Measurements from ENCODE around the gene TLCD3B.

The TLCD3B gene

GRCh38 chr16:30070490-30070889, 39.4 kb upstream of the TLCD3B start:
- TF ChIP-seq POLR2AphosphoS5 (IDR thresholded peaks at IDR 0.05; ENCODE audit: low read depth): peak; percentile 41
- TF ChIP-seq GABPA (IDR thresholded peaks at IDR 0.05; ENCODE audit: low read depth): no peak
- DNase-seq (ENCODE audit: low read depth in 1 of 2, low spot score in 1 of 2): no peak
- no peak overlapping the region for H3K27ac ChIP-seq (replicated peaks)
- no peak overlapping the region for H3K4me3 ChIP-seq (replicated peaks; ENCODE audit: insufficient read depth, low read length)
- H3K27me3 ChIP-seq (ENCODE audit: insufficient read depth, poor library complexity, severe bottlenecking): no peaks in the 10 kb centered on the region

GRCh38 chr16:30069611-30070462, 38.8 kb upstream of the TLCD3B start:
- peak; percentile 28; the same call in 1 of the 2 replicates for TF ChIP-seq POLR2AphosphoS5 (IDR thresholded peaks at IDR 0.05; ENCODE audit: low read depth)
- TF ChIP-seq SPI1 (IDR thresholded peaks at IDR 0.05; ENCODE audit: borderline replicate concordance, low read depth): no peak
- Histone ChIP-seq H3K27me3 (ENCODE audit: insufficient read depth, poor library complexity, severe bottlenecking) (no peaks in the 10 kb centered on the region), H3K27ac (replicated peaks) (no peak overlapping the region), H3K4me3 (replicated peaks; ENCODE audit: insufficient read depth, low read length) (no peak overlapping the region)
- peak in 1 of 2 experiments; percentile 78 for DNase-seq (ENCODE audit: low read depth in 1 of 2, low spot score in 1 of 2)

- Histone ChIP-seq H3K4me3 (replicated peaks; ENCODE audit: insufficient read depth, low read length) (no peak overlapping the region), H3K27me3 (ENCODE audit: insufficient read depth, poor library complexity, severe bottlenecking) (no peaks in the 10 kb centered on the region), H3K27ac (replicated peaks) (no peak overlapping the region)
- TF ChIP-seq POLR2AphosphoS5 (IDR thresholded peaks at IDR 0.05; ENCODE audit: low read depth): peak; percentile 26; the same call in 1 of the 2 replicates
- no peak for TF ChIP-seq GABPA (IDR thresholded peaks at IDR 0.05; ENCODE audit: low read depth)
- TF ChIP-seq CTCF (IDR thresholded peaks at IDR 0.05; ENCODE audit: insufficient read depth, low read length): peak; percentile 47
- TF ChIP-seq SPI1 (IDR thresholded peaks at IDR 0.05; ENCODE audit: borderline replicate concordance, low read depth): no peak
- peak; percentile 43 to 69 for DNase-seq (ENCODE audit: low read depth in 1 of 2, low spot score in 1 of 2)
Observed at GRCh38 chr16:30068750-30069610, 37.9 kb upstream of the TLCD3B start.

GRCh38 chr16:30068333-30068732, 37.3 kb upstream of the TLCD3B start:
- TF ChIP-seq GABPA (IDR thresholded peaks at IDR 0.05; ENCODE audit: low read depth): no peak
- TF ChIP-seq SPI1 (IDR thresholded peaks at IDR 0.05; ENCODE audit: borderline replicate concordance, low read depth): no peak
- no peak for TF ChIP-seq REST (IDR thresholded peaks at IDR 0.05; ENCODE audit: insufficient replicate concordance, low read depth)
- no peak for TF ChIP-seq CTCF (IDR thresholded peaks at IDR 0.05; ENCODE audit: insufficient read depth, low read length)
- TF ChIP-seq POLR2AphosphoS5 (IDR thresholded peaks at IDR 0.05; ENCODE audit: low read depth): no peak
- H3K27ac ChIP-seq (replicated peaks): no peak overlapping the region; the same call in 1 of the 2 replicates
- DNase-seq (ENCODE audit: low read depth in 1 of 2, low spot score in 1 of 2): no peak
- no peak overlapping the region for H3K4me3 ChIP-seq (replicated peaks; ENCODE audit: insufficient read depth, low read length)
- H3K27me3 ChIP-seq (ENCODE audit: insufficient read depth, poor library complexity, severe bottlenecking): no peaks in the 10 kb centered on the region

GRCh38 chr16:30067584-30067916, 36.5 kb upstream of the TLCD3B start:
- no peak for DNase-seq (ENCODE audit: low read depth in 1 of 2, low spot score in 1 of 2)
- Histone ChIP-seq H3K4me3 (replicated peaks; ENCODE audit: insufficient read depth, low read length) (peak overlapping the region; percentile 98), H3K27me3 (ENCODE audit: insufficient read depth, poor library complexity, severe bottlenecking) (no peaks in the 10 kb centered on the region), H3K27ac (replicated peaks) (no peak overlapping the region; the same call in 1 of the 2 replicates)
- TF ChIP-seq REST (IDR thresholded peaks at IDR 0.05; ENCODE audit: insufficient replicate concordance, low read depth) (no peak), CTCF (IDR thresholded peaks at IDR 0.05; ENCODE audit: insufficient read depth, low read length) (no peak), GABPA (IDR thresholded peaks at IDR 0.05; ENCODE audit: low read depth) (no peak), POLR2AphosphoS5 (IDR thresholded peaks at IDR 0.05; ENCODE audit: low read depth) (no peak), SPI1 (IDR thresholded peaks at IDR 0.05; ENCODE audit: borderline replicate concordance, low read depth) (no peak)

Measured in HL-60 (cell line).